Neuronal stem cell (in vitro differentiated cells): Measurements from ENCODE around the gene PPP1CA.

ENCODE experiments used
- DNase-seq: peaks from one replicate; pipeline ENCODE4 v3.0.0-alpha.2; 2013; ENCODE audit warnings: low spot score
- H2AFZ ChIP-seq: one replicate; pipeline ENCODE4 v1.6.1; 2013; ENCODE audit warnings: mild to moderate bottlenecking, low read length, inconsistent platforms
- H2AK5ac ChIP-seq: 2 replicates; pipeline ENCODE4 v1.6.1; 2013; ENCODE audit warnings: low read depth, mild to moderate bottlenecking, inconsistent platforms, low read length, moderate library complexity, mixed read lengths
- H2BK120ac ChIP-seq: 2 replicates; pipeline ENCODE4 v1.6.1; 2013; ENCODE audit warnings: low read depth, mild to moderate bottlenecking, inconsistent platforms, low read length, moderate library complexity, mixed read lengths
- H2BK12ac ChIP-seq: one replicate; pipeline ENCODE4 v1.6.1; 2013; ENCODE audit warnings: low read length, inconsistent platforms
- H2BK15ac ChIP-seq: 2 replicates; pipeline ENCODE4 v1.6.1; 2013; ENCODE audit warnings: mild to moderate bottlenecking, low read length, inconsistent platforms, mixed read lengths
- H2BK5ac ChIP-seq: one replicate; pipeline ENCODE4 v1.6.1; 2013; ENCODE audit warnings: inconsistent platforms, mild to moderate bottlenecking, low read length, moderate library complexity
- H3K14ac ChIP-seq: one replicate; pipeline ENCODE4 v1.6.1; 2013; ENCODE audit warnings: low read length, inconsistent platforms
- H3K18ac ChIP-seq: 2 replicates; pipeline ENCODE4 v1.6.1; 2013; ENCODE audit warnings: low read length, inconsistent platforms
- H3K23ac ChIP-seq: 2 replicates; pipeline ENCODE4 v1.6.1; 2013; ENCODE audit warnings: low read depth, mild to moderate bottlenecking, mixed read lengths, low read length, inconsistent platforms; ENCODE audit not compliant: poor library complexity
- H3K27ac ChIP-seq: replicated peaks from 3 replicates; pipeline ENCODE4 v1.5.1; 2013; ENCODE audit warnings: low read length, inconsistent platforms
- H3K27me3 ChIP-seq, 3 experiments: 2 replicates each; pipeline ENCODE4 v1.6.1; 2013; ENCODE audit warnings: low read length in 3 of 3, mild to moderate bottlenecking in 2 of 3, inconsistent platforms in 1 of 3, low read depth in 1 of 3, mixed read lengths in 1 of 3, moderate library complexity in 1 of 3; ENCODE audit not compliant: control insufficient read depth in 3 of 3, insufficient read depth in 3 of 3
- H3K36me3 ChIP-seq, 2 donors: replicated peaks in 1 of 2; 2 replicates each; pipeline ENCODE4 v1.6.1; 2013; ENCODE audit warnings: low read length in 2 of 2; ENCODE audit not compliant: control insufficient read depth in 2 of 2, insufficient read depth in 2 of 2
- H3K4ac ChIP-seq: 2 replicates; pipeline ENCODE4 v1.6.1; 2013; ENCODE audit warnings: inconsistent platforms, mild to moderate bottlenecking, low read length, moderate library complexity
- H3K4me1 ChIP-seq, 2 donors: 1 replicate in 1 of 2; 2 replicates in 1 of 2; pipeline ENCODE4 v1.6.1; 2013; ENCODE audit warnings: low read length in 2 of 2, low read depth in 1 of 2; ENCODE audit not compliant: control insufficient read depth in 2 of 2, insufficient read depth in 1 of 2
- H3K4me2 ChIP-seq: one replicate; pipeline ENCODE4 v1.6.1; 2013; ENCODE audit warnings: mild to moderate bottlenecking, low read length, inconsistent platforms; ENCODE audit not compliant: insufficient read depth, poor library complexity, severe bottlenecking
- H3K4me3 ChIP-seq, 2 donors: 2 replicates each; pipeline ENCODE4 v1.5.1; 2013; ENCODE audit warnings: low read length in 2 of 2, mild to moderate bottlenecking in 2 of 2, inconsistent platforms in 1 of 2, moderate library complexity in 1 of 2
- H3K79me1 ChIP-seq: one replicate; pipeline ENCODE4 v1.6.1; 2013; ENCODE audit warnings: low read depth, mild to moderate bottlenecking, inconsistent platforms, low read length, moderate library complexity
- H3K9ac ChIP-seq: one replicate; pipeline ENCODE4 v1.6.1; 2013; ENCODE audit warnings: mild to moderate bottlenecking, low read depth, low read length, inconsistent platforms; ENCODE audit not compliant: poor library complexity
- H3K9me3 ChIP-seq, 2 donors: replicated peaks in 1 of 2; 2 replicates each; pipeline versions ENCODE3 to v1.6.1; 2013; ENCODE audit warnings: low read length in 2 of 2, mild to moderate bottlenecking in 2 of 2, inconsistent platforms in 1 of 2, low read depth in 1 of 2, mixed read lengths in 1 of 2, moderate library complexity in 1 of 2; ENCODE audit not compliant: control insufficient read depth in 2 of 2, insufficient read depth in 1 of 2
- H4K8ac ChIP-seq: one replicate; pipeline ENCODE4 v1.6.1; 2013; ENCODE audit warnings: low read depth, mild to moderate bottlenecking, inconsistent platforms, low read length, moderate library complexity
- H4K91ac ChIP-seq: one replicate; pipeline ENCODE4 v1.6.1; 2013; ENCODE audit warnings: low read length, low read depth, mild to moderate bottlenecking, inconsistent platforms; ENCODE audit not compliant: poor library complexity
- WGBS, 2 donors: extraction: QIAGEN DNeasy Blood & Tissue Kit; methylation state at CpG; one replicate each; pipeline ENCODE4 v1.1.7; 2013; ENCODE audit warnings: missing lambda C conversion rate in 2 of 2, mixed read lengths in 1 of 2; ENCODE audit not compliant: insufficient read length in 2 of 2, insufficient replicate concordance in 1 of 2; ENCODE audit errors: extremely low coverage in 2 of 2; 5-methylcytosine and 5-hydroxymethylcytosine counted together

Gene PPP1CA

DNA sequence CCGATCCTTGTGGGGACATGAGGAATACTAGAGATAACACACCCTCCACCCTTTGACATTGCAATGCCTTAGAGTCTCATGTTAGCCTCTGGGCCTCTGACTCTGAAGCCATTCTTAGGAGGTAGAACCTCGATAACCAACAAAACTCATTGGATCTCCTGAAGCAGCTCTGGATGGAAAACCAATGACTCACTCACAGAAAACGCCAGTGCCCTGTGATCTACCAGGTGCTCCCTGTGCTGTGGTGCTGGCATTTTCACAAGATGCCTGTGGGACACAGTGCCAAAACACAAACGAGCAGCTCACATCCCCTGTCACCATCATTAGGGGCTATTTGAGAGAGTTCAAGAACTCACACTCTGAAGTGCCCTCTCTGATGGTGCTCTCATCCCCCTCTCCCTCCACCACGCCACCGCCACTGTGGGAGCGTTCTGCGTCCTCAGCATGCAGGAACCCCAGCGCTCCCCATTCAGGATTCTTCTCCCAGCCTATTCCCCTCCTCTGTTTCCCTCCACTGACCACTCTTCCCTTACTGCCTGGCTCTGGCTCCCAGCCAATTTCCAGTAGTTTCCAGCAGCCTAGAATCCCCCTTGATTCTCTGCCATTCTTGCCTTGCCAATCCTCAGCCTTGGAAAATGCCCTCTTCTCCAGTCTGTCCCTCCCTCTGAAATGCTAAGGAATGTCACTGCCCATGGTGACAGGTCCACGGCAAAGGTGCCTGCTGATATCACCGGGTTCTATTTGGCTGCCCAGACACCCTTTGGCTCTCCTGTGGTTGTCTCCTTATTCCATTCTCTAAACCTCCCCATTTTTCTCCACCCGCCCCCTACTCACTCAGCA lies 43.6 kb downstream of the PPP1CA start:
- Histone ChIP-seq H3K14ac (no peak overlapping the region), H3K9me3 (no peaks in the 10 kb centered on the region), H2BK120ac (no peak overlapping the region), H3K27ac (no peak overlapping the region), H3K9ac (no peak overlapping the region), H3K4me3 (no peak overlapping the region), H3K36me3 (no peaks in the 10 kb centered on the region), H2BK12ac (no peak overlapping the region), H3K23ac (no peak overlapping the region), H2AFZ (no peak overlapping the region), H4K8ac (no peak overlapping the region), H3K27me3 (no peaks in the 10 kb centered on the region), H3K18ac (no peak overlapping the region), H2AK5ac (no peak overlapping the region), H2BK15ac (no peak overlapping the region), H3K4me2 (no peak overlapping the region), H3K4me1 (peaks cover 19% of the 10 kb centered on the region in 2 donors), H3K79me1 (no peaks in the 10 kb centered on the region), H3K4ac (no peak overlapping the region), H2BK5ac (no peak overlapping the region), H4K91ac (no peak overlapping the region)
- no peak for DNase-seq
- 100% methylated on average over 1 of the region's 12 CpGs; no CpG with 5 or more reads in 1 of the 2 donors for WGBS, 2 donors

DNA sequence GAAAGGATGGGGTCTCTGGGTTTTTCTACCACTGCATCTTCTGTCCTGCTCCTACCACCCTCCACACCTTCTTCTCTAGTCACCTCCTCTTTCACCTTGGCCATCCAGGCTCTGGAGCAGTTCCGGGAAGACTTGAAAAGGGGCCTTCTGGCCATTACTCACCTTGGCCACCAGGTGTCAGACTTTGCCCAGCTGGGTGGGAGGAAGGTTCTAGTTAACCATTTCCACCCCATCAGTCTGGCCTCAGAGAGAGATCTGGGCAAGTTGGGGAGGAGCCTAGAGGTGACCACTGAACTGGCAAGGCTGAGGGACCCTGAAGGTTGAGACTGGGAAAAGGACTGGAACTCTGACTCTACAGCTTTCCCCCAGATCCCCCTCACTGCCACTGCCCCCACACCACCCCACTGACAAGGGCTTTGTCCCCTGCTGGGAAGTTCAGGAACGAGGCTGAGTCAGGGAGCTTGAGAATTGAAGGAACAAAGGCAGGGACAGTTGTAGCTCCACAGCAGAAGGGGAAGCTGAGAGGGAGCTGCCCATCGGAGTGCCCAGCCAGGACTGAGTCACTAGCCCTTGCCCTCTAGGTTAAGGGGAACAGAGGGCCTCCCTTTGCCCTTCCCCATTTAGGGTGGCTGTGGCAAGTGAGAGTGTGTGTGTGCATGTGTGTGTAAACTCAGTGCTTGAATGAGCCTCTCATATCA lies 44.6 kb downstream of the PPP1CA start:
- H2BK120ac ChIP-seq, result no peak overlapping the region
- H3K4me1 ChIP-seq, result peaks cover 22 to 23% of the 10 kb centered on the region in 2 donors
- H2BK15ac ChIP-seq, result no peak overlapping the region
- H3K4me2 ChIP-seq, result no peak overlapping the region
- no peak overlapping the region for H3K14ac ChIP-seq
- no CpG with 5 or more reads among the region's 3 CpGs for WGBS, 2 donors
- no peak overlapping the region for H2AK5ac ChIP-seq
- no peaks in the 10 kb centered on the region for H3K9me3 ChIP-seq
- H3K36me3 ChIP-seq, result no peaks in the 10 kb centered on the region
- H3K79me1 ChIP-seq, result peaks cover 1% of the 10 kb centered on the region
- peak overlapping the region; percentile 79 for H2AFZ ChIP-seq
- H3K27me3 ChIP-seq, result no peaks in the 10 kb centered on the region
- H3K4me3 ChIP-seq, result no peak overlapping the region
- H3K18ac ChIP-seq, result peak overlapping the region; percentile 40
- H3K23ac ChIP-seq, result no peak overlapping the region
- peak; percentile 77 for DNase-seq
- H3K27ac ChIP-seq, result no peak overlapping the region
- peak overlapping the region; percentile 56 for H3K9ac ChIP-seq
- no peak overlapping the region for H4K91ac ChIP-seq
- H4K8ac ChIP-seq, result peak overlapping the region; percentile 54
- H2BK12ac ChIP-seq, result peak overlapping the region; percentile 0
- no peak overlapping the region for H3K4ac ChIP-seq
- H2BK5ac ChIP-seq, result no peak overlapping the region

- Histone ChIP-seq H3K14ac (no peak overlapping the region), H2AK5ac (peak overlapping the region; percentile 91), H3K27me3 (no peaks in the 10 kb centered on the region), H3K36me3 (no peaks in the 10 kb centered on the region), H4K8ac (no peak overlapping the region), H2AFZ (peak overlapping the region; percentile 15), H3K4me3 (no peak overlapping the region), H3K4me1 (peaks cover 22 to 25% of the 10 kb centered on the region in 2 donors), H4K91ac (no peak overlapping the region), H3K79me1 (peaks cover 1% of the 10 kb centered on the region), H3K4ac (no peak overlapping the region), H3K27ac (no peak overlapping the region), H3K23ac (no peak overlapping the region), H2BK120ac (peak overlapping the region; percentile 2), H2BK15ac (peak overlapping the region; percentile 2), H3K9ac (no peak overlapping the region), H2BK12ac (peak overlapping the region; percentile 0), H3K9me3 (no peaks in the 10 kb centered on the region), H2BK5ac (no peak overlapping the region), H3K4me2 (no peak overlapping the region), H3K18ac (no peak overlapping the region)
- WGBS, 2 donors, result no CpG with 5 or more reads among the region's 4 CpGs
- DNase-seq, result no peak
These were observed 45.2 kb downstream of the PPP1CA start for GRCh38 chr11:67356387-67356863.

- Histone ChIP-seq H3K27ac (no peak overlapping the region), H2BK120ac (peak overlapping the region; percentile 2), H2AFZ (no peak overlapping the region), H3K27me3 (no peaks in the 10 kb centered on the region), H2BK15ac (peak overlapping the region; percentile 79), H3K4me1 (peaks cover 22 to 26% of the 10 kb centered on the region in 2 donors), H4K91ac (peak overlapping the region; percentile 48), H3K79me1 (peaks cover 1% of the 10 kb centered on the region), H3K9ac (no peak overlapping the region), H3K9me3 (no peaks in the 10 kb centered on the region), H2BK5ac (peak overlapping the region; percentile 82), H2BK12ac (peak overlapping the region; percentile 0), H3K14ac (no peak overlapping the region), H3K23ac (no peak overlapping the region), H3K18ac (no peak overlapping the region), H3K4me2 (no peak overlapping the region), H2AK5ac (peak overlapping the region; percentile 91), H3K4ac (no peak overlapping the region), H3K36me3 (no peaks in the 10 kb centered on the region), H3K4me3 (peak overlapping the region in 1 of 2 donors; percentile 7), H4K8ac (no peak overlapping the region)
- DNase-seq, result no peak
- WGBS, 2 donors, result no CpG with 5 or more reads among the region's 4 CpGs
These were observed 45.8 kb downstream of the PPP1CA start for GRCh38 chr11:67355794-67356386.
